Heart left ventricle (tissue), 13 donors: ENCODE data around the gene ANKRD16.

ENCODE experiments used
- CTCF ChIP-seq, 12 donors: fragments of 200-600 bp; sonication (generic) in 4 of 12; IDR thresholded peaks; one replicate each; pipeline versions ENCODE4 v1.5.0 to v1.8.0; 2018 to 2022; ENCODE audit warnings: antibody characterized with exemption in 12 of 12, mild to moderate bottlenecking in 5 of 12
- POLR2A ChIP-seq, 2 donors: fragments of 450-650 bp; IDR thresholded peaks; one replicate each; pipeline ENCODE4 v1.6.1; 2017; ENCODE audit warnings: antibody characterized with exemption in 2 of 2, mild to moderate bottlenecking in 2 of 2, moderate library complexity in 2 of 2
- donor health status: ischemic (EF 13 %, LVEDD 7.1; RV severe dilation, severe dysfunction).
- donor health status: DM: no; HTN: yes; CAD: no.
- donor health status: DM: no; HTN: no; CAD: no.
- donor health status: ischemic (EF 25% LVEDD 6.9; RV normal size, moderate dysfunction).
- donor health status: ischemic (EF 25% LVEDD 5.7; RV mildly dilated, moderate dysfunction).
- donor health status: ischemic (EF 35%, LVEDD 5.7; RV mildly dilated, moderate dysfunction).
- donor health status: nonischemic (EF 11% LVEDD 7.7; RV severe dilation, severe dysfunction).
- donor health status: DM: yes; HTN: yes; CAD: no.
- donor health status: PGD.
- donor health status: ischemic (EF 29% LVEDD 5.4; RV normal size, mild dysfunction).
- donor health status: nonischemic (EF 23%, LVEDD 6.1; RV moderate dilation, normal function).

GRCh38 chr10:5897504-5897903, 7.8 kb upstream of the ANKRD16 start:
- TF ChIP-seq CTCF (IDR thresholded peaks at IDR 0.05) (no peak), POLR2A (IDR thresholded peaks at IDR 0.05) (no peak)
